Measurements from ENCODE around the gene IL16.

IL16 gene

GRCh38 chr15:81261172-81261811 is 64.6 kb downstream of the IL16 start:
- no peak for TF ChIP-seq CTCF (IDR thresholded peaks at IDR 0.05; ENCODE audit: borderline replicate concordance, control extremely low read depth, extremely low read depth, insufficient read depth, missing control alignments)
- no peak for DNase-seq (ENCODE audit: low spot score)
- in situ Hi-C loops (cut with MboI; ENCODE audit: low sequenced_read_pairs, unreplicated experiment), result loop anchor here (25.0 kb wide), 2 partner anchors 274 to 474 kb away; partner anchors contain the start of genes CEMIP and MESD

- TF ChIP-seq CTCF (IDR thresholded peaks at IDR 0.05; ENCODE audit: borderline replicate concordance, control extremely low read depth, extremely low read depth, insufficient read depth, missing control alignments), result no peak
- in situ Hi-C loops (cut with MboI; ENCODE audit: low sequenced_read_pairs, unreplicated experiment), result loop anchor here (25.0 kb wide), 2 partner anchors 276 to 476 kb away; partner anchors contain the start of genes CEMIP and MESD
- no peak for DNase-seq (ENCODE audit: low spot score)
These were observed 66.8 kb downstream of the IL16 start for GRCh38 chr15:81263477-81263876.

GRCh38 chr15:81264072-81264857 is 67.6 kb downstream of the IL16 start:
- no peak for TF ChIP-seq CTCF (IDR thresholded peaks at IDR 0.05; ENCODE audit: borderline replicate concordance, control extremely low read depth, extremely low read depth, insufficient read depth, missing control alignments)
- in situ Hi-C loops (cut with MboI; ENCODE audit: low sequenced_read_pairs, unreplicated experiment), result loop anchor here (25.0 kb wide), 2 partner anchors 277 to 477 kb away; partner anchors contain the start of genes CEMIP and MESD
- no peak for DNase-seq (ENCODE audit: low spot score)

- DNase-seq (ENCODE audit: low spot score), result no peak
- in situ Hi-C loops (cut with MboI; ENCODE audit: low sequenced_read_pairs, unreplicated experiment), result loop anchor here (5.0 to 25.0 kb wide), 4 partner anchors 108 to 478 kb away; partner anchors contain the start of genes CEMIP and MESD
- no peak for TF ChIP-seq CTCF (IDR thresholded peaks at IDR 0.05; ENCODE audit: borderline replicate concordance, control extremely low read depth, extremely low read depth, insufficient read depth, missing control alignments)
These were observed 68.7 kb downstream of the IL16 start for GRCh38 chr15:81265256-81265943.

DNA sequence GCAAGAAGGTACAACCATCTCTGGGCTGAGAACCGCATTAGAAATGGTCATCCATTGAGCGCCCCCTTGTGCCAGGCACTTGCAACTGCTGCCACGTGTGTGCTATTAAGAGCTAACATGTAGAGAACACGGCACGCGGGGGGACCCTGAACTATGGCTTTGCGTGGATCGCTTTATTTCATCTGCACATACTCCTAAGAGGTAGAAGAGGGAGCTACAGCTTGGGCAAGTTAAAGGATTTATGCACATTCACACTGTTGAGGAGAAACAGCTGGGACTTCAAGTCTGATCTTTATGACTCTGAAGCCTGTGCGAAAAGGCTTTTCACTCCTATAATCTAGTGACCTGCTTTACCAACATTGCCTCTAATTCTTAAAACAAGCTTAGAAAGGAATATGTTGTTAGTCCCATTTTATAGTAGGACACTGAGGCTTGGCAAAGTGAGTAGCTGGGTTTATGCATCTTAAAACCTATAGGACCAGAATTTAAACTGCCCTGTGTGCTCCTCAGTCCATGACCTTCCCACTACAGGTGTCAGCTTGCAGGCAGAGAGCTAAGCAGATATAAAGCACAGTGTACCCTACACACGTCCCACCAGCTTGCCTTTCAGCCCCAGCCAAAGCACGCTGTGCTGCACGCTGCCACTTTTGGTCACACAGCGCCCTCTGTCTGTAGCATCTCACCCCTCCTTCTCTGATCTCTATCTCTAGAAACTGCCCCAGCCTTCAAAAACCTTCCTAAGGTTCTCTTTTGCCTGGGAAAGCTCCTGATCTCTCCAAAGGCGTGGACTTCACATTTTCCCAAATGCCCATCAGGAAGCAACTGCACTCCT is 69.5 kb downstream of the IL16 start:
- DNase-seq (ENCODE audit: low spot score), result peak; percentile 80
- in situ Hi-C loops (cut with MboI; ENCODE audit: low sequenced_read_pairs, unreplicated experiment), result loop anchor here (5.0 to 25.0 kb wide), 4 partner anchors 109 to 479 kb away; partner anchors contain the start of genes CEMIP and MESD
- peak; percentile 98 for TF ChIP-seq CTCF (IDR thresholded peaks at IDR 0.05; ENCODE audit: borderline replicate concordance, control extremely low read depth, extremely low read depth, insufficient read depth, missing control alignments)
